ENCODE measurements around the gene ATP6AP1. TPM values are rescaled to one million over a fixed set of nuclear protein-coding genes. Genes with fewer than 3 reads are reported as not detected.

The ATP6AP1 gene
- polyA plus RNA-seq, 1 donor (not counting 4 experiments of a cell fraction or from before 2014, with no cell fraction given), result 42.4 TPM

DNA sequence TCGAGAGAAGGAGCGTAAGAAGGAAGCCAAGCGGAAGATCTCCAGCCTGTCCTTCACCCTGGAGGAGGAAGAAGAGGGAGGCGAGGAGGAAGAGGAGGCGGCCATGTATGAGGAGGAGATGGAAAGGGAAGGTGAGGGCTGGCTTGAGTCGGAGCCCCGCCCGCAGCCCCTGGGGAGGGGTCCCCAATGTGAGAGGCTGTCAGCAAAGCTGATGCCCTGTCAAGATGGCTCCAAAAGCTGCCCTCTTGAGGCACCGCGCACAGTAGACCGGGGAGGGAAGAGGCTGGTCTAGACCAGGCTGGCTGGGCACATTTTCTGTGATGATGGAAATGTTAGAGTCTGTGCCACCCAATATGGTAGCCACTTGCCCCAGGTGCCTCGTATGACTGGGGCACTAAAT lies 18.0 kb downstream of the ATP6AP1 start:
- Histone ChIP-seq H3K27ac (ENCODE audit: control insufficient read depth, insufficient read depth, low read length) (no peak overlapping the region), H3K4me1 (ENCODE audit: control insufficient read depth, extremely low read depth, insufficient read depth, low read length) (peaks cover 11% of the 10 kb centered on the region), H3K4me2 (ENCODE audit: control insufficient read depth, extremely low read depth, insufficient read depth, low read depth, low read length) (no peak overlapping the region), H4K20me1 (ENCODE audit: control insufficient read depth, extremely low read depth, insufficient read depth, low read length) (no peaks in the 10 kb centered on the region), H2AFZ (ENCODE audit: control insufficient read depth, low read length) (no peak overlapping the region), H3K9me3 (ENCODE audit: control insufficient read depth, low read depth, low read length) (no peaks in the 10 kb centered on the region), H3K36me3 (ENCODE audit: control insufficient read depth in 2 of 2, extremely low read depth in 1 of 2, insufficient read depth in 2 of 2, low read length in 2 of 2) (peaks cover 0 to 9% of the 10 kb centered on the region in 2 experiments), H3K27me3 (ENCODE audit: control insufficient read depth, extremely low read depth, insufficient read depth, low read length) (no peaks in the 10 kb centered on the region), H3K4me3 (ENCODE audit: control insufficient read depth in 2 of 3, extremely low read depth in 1 of 3, insufficient read depth in 2 of 3, low read depth in 1 of 3, low read length in 3 of 3) (no peak overlapping the region), H3K9ac (ENCODE audit: control insufficient read depth, extremely low read depth, insufficient read depth, low read length) (no peak overlapping the region), H3K9me1 (ENCODE audit: control insufficient read depth, extremely low read depth, insufficient read depth, low read length) (no peaks in the 10 kb centered on the region), H3K79me2 (ENCODE audit: control insufficient read depth, insufficient read depth, low read length) (peaks cover 2% of the 10 kb centered on the region)
- DNase-seq (ENCODE audit: low read depth, low spot score) (no peak), FAIRE-seq (no peak)
- dilution Hi-C loops (cut with MboI; ENCODE audit: extremely low pct_ligation_motif_present, low sequenced_read_pairs), result no loop called here
- TF ChIP-seq EZH2 (IDR thresholded peaks at IDR 0.05; ENCODE audit: low read length) (no peak), CTCF (optimal IDR thresholded peaks at IDR 0.05 in 1 of 3, IDR thresholded peaks at IDR 0.05 in 1 of 3, conservative IDR thresholded peaks at IDR 0.05 in 1 of 3; ENCODE audit: extremely low read depth in 1 of 3, insufficient read depth in 2 of 3, low read length in 3 of 3) (no peak)

DNA sequence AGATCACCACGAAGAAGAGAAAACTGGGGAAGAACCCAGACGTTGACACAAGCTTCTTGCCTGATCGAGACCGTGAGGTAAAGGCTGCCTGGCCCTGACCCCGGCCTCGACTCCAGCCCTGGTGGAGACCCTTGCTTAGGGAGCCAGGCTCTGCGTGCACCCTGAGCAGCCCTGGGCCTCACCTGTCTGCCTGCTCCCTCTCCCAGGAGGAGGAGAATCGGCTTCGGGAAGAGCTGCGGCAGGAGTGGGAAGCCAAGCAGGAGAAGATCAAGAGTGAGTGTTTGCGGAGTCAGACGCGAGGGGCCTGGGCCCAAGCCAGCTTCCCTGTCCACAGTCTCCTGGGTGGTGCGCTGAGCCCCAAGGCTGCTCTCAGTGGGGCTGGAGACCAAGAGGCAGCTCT lies 20.0 kb downstream of the ATP6AP1 start:
- Histone ChIP-seq H4K20me1 (ENCODE audit: control insufficient read depth, extremely low read depth, insufficient read depth, low read length) (no peaks in the 10 kb centered on the region), H2AFZ (ENCODE audit: control insufficient read depth, low read length) (no peak overlapping the region), H3K4me2 (ENCODE audit: control insufficient read depth, extremely low read depth, insufficient read depth, low read depth, low read length) (no peak overlapping the region), H3K36me3 (ENCODE audit: control insufficient read depth in 2 of 2, extremely low read depth in 1 of 2, insufficient read depth in 2 of 2, low read length in 2 of 2) (peaks cover 0 to 9% of the 10 kb centered on the region in 2 experiments), H3K4me3 (ENCODE audit: control insufficient read depth in 2 of 3, extremely low read depth in 1 of 3, insufficient read depth in 2 of 3, low read depth in 1 of 3, low read length in 3 of 3) (no peak overlapping the region), H3K27me3 (ENCODE audit: control insufficient read depth, extremely low read depth, insufficient read depth, low read length) (no peaks in the 10 kb centered on the region), H3K9me1 (ENCODE audit: control insufficient read depth, extremely low read depth, insufficient read depth, low read length) (no peaks in the 10 kb centered on the region), H3K79me2 (ENCODE audit: control insufficient read depth, insufficient read depth, low read length) (peaks cover 2% of the 10 kb centered on the region), H3K9ac (ENCODE audit: control insufficient read depth, extremely low read depth, insufficient read depth, low read length) (no peak overlapping the region), H3K9me3 (ENCODE audit: control insufficient read depth, low read depth, low read length) (no peaks in the 10 kb centered on the region), H3K27ac (ENCODE audit: control insufficient read depth, insufficient read depth, low read length) (no peak overlapping the region), H3K4me1 (ENCODE audit: control insufficient read depth, extremely low read depth, insufficient read depth, low read length) (peaks cover 4% of the 10 kb centered on the region)
- TF ChIP-seq CTCF (optimal IDR thresholded peaks at IDR 0.05 in 1 of 3, IDR thresholded peaks at IDR 0.05 in 1 of 3, conservative IDR thresholded peaks at IDR 0.05 in 1 of 3; ENCODE audit: extremely low read depth in 1 of 3, insufficient read depth in 2 of 3, low read length in 3 of 3) (no peak), EZH2 (IDR thresholded peaks at IDR 0.05; ENCODE audit: low read length) (no peak)
- dilution Hi-C loops (cut with MboI; ENCODE audit: extremely low pct_ligation_motif_present, low sequenced_read_pairs), result no loop called here
- no peak for DNase-seq (ENCODE audit: low read depth, low spot score)
- FAIRE-seq, result no peak

Measured in keratinocyte (primary cell).